RWPE1 (cell line): ENCODE measurements around the gene SMIM12.

Experiments used
- CTCF ChIA-PET: fragments of 350-600 bp; sonication (Branson Sonifier 250); formaldehyde crosslinking; extraction: SDS; loops from one replicate; lab custom pipeline; 2021; lab: Yijun Ruan, JAX
- POLR2A ChIA-PET: fragments of 400-600 bp; formaldehyde crosslinking; extraction: SDS; loops from one replicate; lab custom pipeline; 2020; ENCODE audit warnings: antibody characterized with exemption; ENCODE audit not compliant: low non-redundant PET; lab: Yijun Ruan, JAX
- DNase-seq: peaks from one replicate; pipeline ENCODE4 v3.0.0; 2012; ENCODE audit warnings: low spot score
- H3K27ac ChIP-seq: fragments of 450-650 bp; 2 replicates; pipeline ENCODE4 v1.5.1; 2017
- TF ChIP-seq, protein P1 (sequence below): fragments of 450-650 bp; conservative IDR thresholded peaks from 2 replicates; pipeline ENCODE4 v1.5.1; 2017; ENCODE audit warnings: low read depth, mild to moderate bottlenecking

Gene SMIM12

DNA sequence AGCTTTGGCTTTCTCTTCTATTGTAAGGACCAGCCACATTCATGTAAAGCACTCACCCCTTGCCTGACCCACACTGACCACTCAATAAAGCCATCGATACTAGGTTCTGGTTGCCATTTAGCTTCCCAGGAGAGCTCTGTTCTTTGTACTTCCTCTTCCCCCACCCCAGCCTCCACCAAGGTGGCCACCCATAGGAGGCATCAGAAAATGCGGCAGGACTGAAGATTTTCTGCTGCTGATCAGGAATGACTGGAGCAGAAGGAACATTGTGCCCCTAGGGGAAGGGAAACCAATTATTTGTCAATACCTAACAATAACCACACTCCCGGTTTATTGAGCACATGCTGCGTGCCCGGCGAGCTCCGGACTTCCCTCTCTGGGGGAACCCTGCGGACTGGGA, 5.2 kb upstream of the SMIM12 start:
- ChIA-PET CTCF (interaction anchor here (0.6 to 1.0 kb wide), 3 partner anchors 13 to 437 kb away, joined by 3 read pairs; no protein-coding TSS in a partner anchor), POLR2A (no interaction called here)
- TF ChIP-seq, protein P1, sequence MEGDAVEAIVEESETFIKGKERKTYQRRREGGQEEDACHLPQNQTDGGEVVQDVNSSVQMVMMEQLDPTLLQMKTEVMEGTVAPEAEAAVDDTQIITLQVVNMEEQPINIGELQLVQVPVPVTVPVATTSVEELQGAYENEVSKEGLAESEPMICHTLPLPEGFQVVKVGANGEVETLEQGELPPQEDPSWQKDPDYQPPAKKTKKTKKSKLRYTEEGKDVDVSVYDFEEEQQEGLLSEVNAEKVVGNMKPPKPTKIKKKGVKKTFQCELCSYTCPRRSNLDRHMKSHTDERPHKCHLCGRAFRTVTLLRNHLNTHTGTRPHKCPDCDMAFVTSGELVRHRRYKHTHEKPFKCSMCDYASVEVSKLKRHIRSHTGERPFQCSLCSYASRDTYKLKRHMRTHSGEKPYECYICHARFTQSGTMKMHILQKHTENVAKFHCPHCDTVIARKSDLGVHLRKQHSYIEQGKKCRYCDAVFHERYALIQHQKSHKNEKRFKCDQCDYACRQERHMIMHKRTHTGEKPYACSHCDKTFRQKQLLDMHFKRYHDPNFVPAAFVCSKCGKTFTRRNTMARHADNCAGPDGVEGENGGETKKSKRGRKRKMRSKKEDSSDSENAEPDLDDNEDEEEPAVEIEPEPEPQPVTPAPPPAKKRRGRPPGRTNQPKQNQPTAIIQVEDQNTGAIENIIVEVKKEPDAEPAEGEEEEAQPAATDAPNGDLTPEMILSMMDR, result no peak
- DNase-seq, result no peak
- H3K27ac ChIP-seq, result no peak overlapping the region

GRCh38 chr1:34863501-34863900, 4.0 kb upstream of the SMIM12 start:
- DNase-seq, result no peak

GRCh38 chr1:34858901-34859445, 576 bp downstream of the SMIM12 start:
- ChIA-PET CTCF (interaction anchor here (0.5 to 1.2 kb wide), 8 partner anchors 9 to 899 kb away, joined by 3 to 10 read pairs (median 5); no protein-coding TSS in a partner anchor), POLR2A (interaction anchor here (1.0 kb wide), 1 partner anchor 10 kb away, joined by 5 read pairs; no protein-coding TSS in a partner anchor)
- peak; percentile 52 for DNase-seq
- peak overlapping the region; percentile 78 for H3K27ac ChIP-seq
- TF ChIP-seq, protein P1, result no peak

More at GRCh38 chr1:34863501-34863900, 4.0 kb upstream of the SMIM12 start:
- ChIA-PET POLR2A (no interaction called here), CTCF (no interaction called here)
- H3K27ac ChIP-seq, result no peak overlapping the region
- TF ChIP-seq, protein P1, result no peak

- no peak overlapping the region for H3K27ac ChIP-seq
- no peak for DNase-seq
- ChIA-PET CTCF (no interaction called here), POLR2A (interaction anchor here (0.6 kb wide), 1 partner anchor 336 kb away, joined by 3 read pairs; the partner anchor contains the start of gene SFPQ)
- TF ChIP-seq, protein P1, result no peak
These were observed 2.9 kb downstream of the SMIM12 start for GRCh38 chr1:34856697-34857096.

DNA sequence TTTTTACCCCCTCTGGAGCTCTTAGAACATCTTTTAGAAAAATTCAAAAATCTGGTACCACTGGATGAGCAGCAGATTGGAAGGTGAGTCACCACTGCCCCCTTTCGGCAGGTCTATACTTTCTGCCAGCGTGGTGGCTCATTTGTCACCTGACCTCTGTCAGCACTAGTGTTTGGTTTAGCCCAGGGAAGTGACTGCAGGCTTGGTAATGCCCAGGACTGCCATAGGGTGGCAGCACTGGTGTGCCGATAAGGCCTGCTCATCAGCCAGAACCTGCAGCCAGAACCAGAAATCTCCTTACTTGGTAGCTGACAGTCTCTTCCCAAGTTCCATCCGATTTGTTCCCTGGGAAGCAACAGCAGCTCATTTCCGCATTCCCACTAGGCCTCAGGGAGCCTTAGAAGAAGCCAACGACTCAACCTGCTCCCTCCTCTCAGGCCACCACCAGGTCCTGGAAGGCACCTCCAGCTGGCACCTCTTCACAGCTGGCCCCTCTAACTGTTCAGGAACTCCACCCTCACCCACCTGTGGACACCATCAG, 6.8 kb downstream of the SMIM12 start:
- ChIA-PET POLR2A (no interaction called here), CTCF (interaction anchor here (0.6 to 1.8 kb wide), 21 partner anchors 8 to 1345 kb away, joined by 3 to 10 read pairs (median 4); no protein-coding TSS in a partner anchor)
- peak overlapping the region; percentile 59 for H3K27ac ChIP-seq
- peak; percentile 88 for DNase-seq
- TF ChIP-seq, protein P1, result peak; percentile 93

GRCh38 chr1:34851431-34852105, 8.0 kb downstream of the SMIM12 start:
- TF ChIP-seq, protein P1, result no peak
- DNase-seq, result peak; percentile 36
- POLR2A ChIA-PET, result interaction anchor here (0.7 kb wide), 1 partner anchor 795 kb away, joined by 5 read pairs; no protein-coding TSS in a partner anchor
- CTCF ChIA-PET, result interaction anchor here (0.5 to 1.2 kb wide), 5 partner anchors 13 to 155 kb away, joined by 3 to 4 read pairs (median 3); no protein-coding TSS in a partner anchor
- peak overlapping the region; percentile 60 for H3K27ac ChIP-seq
